ENCODE measurements around the gene LDLRAD4.
A peak's percentile ranks its signal among the peaks of the same experiment; 100 is the strongest.

LDLRAD4 gene

GRCh38 chr18:13546638-13547037 is 328.1 kb downstream of the LDLRAD4 start:
- H3K27ac ChIP-seq, result no peak overlapping the region
- TF ChIP-seq Cebpa-rat (IDR thresholded peaks at IDR 0.05), result no peak
- no peak overlapping the region for H3K4me2 ChIP-seq
- no peaks in the 10 kb centered on the region; the same call in 1 of the 2 replicates for H4K20me1 ChIP-seq
- peaks cover 46% of the 10 kb centered on the region for H3K9me3 ChIP-seq
- peaks cover 50% of the 10 kb centered on the region for H3K4me1 ChIP-seq
- H3K4me3 ChIP-seq, result no peak overlapping the region
- H3K27me3 ChIP-seq, result no peaks in the 10 kb centered on the region
- H3K36me3 ChIP-seq, result peaks cover 84% of the 10 kb centered on the region
- H3K9ac ChIP-seq, result no peak overlapping the region

- H3K27me3 ChIP-seq, result no peaks in the 10 kb centered on the region
- H3K4me1 ChIP-seq, result peaks cover 57% of the 10 kb centered on the region
- no peak overlapping the region for H3K4me2 ChIP-seq
- H3K36me3 ChIP-seq, result peaks cover 78% of the 10 kb centered on the region
- H4K20me1 ChIP-seq, result no peaks in the 10 kb centered on the region
- no peak for TF ChIP-seq Cebpa-rat (IDR thresholded peaks at IDR 0.05)
- peaks cover 46% of the 10 kb centered on the region for H3K9me3 ChIP-seq
- H3K4me3 ChIP-seq, result peak overlapping the region; percentile 42; the same call in 1 of the 2 replicates
- H3K27ac ChIP-seq, result no peak overlapping the region
- H3K9ac ChIP-seq, result no peak overlapping the region
These were observed 328.8 kb downstream of the LDLRAD4 start for GRCh38 chr18:13547347-13547746.

GRCh38 chr18:13548106-13548819 is 329.7 kb downstream of the LDLRAD4 start:
- peak overlapping the region; percentile 79 for H3K4me2 ChIP-seq
- peaks cover 46% of the 10 kb centered on the region for H3K9me3 ChIP-seq
- no peaks in the 10 kb centered on the region for H3K27me3 ChIP-seq
- H4K20me1 ChIP-seq, result no peaks in the 10 kb centered on the region
- H3K36me3 ChIP-seq, result peaks cover 69% of the 10 kb centered on the region
- peak overlapping the region; percentile 42; the same call in 1 of the 2 replicates for H3K4me3 ChIP-seq
- TF ChIP-seq Cebpa-rat (IDR thresholded peaks at IDR 0.05), result no peak
- no peak overlapping the region for H3K9ac ChIP-seq
- H3K27ac ChIP-seq, result peak overlapping the region; percentile 79; the same call in 1 of the 2 replicates
- peaks cover 61% of the 10 kb centered on the region for H3K4me1 ChIP-seq

- Histone ChIP-seq H3K36me3 (peaks cover 59% of the 10 kb centered on the region), H3K4me1 (peaks cover 61% of the 10 kb centered on the region), H3K4me3 (peak overlapping the region; percentile 6; the same call in 1 of the 2 replicates), H4K20me1 (no peaks in the 10 kb centered on the region), H3K9ac (peak overlapping the region; percentile 55), H3K27me3 (no peaks in the 10 kb centered on the region), H3K27ac (peak overlapping the region; percentile 79), H3K9me3 (peaks cover 41% of the 10 kb centered on the region), H3K4me2 (peak overlapping the region; percentile 79)
- 0 out of 2 replicates have a peak, but pooled peaks have one; percentile 15 for TF ChIP-seq Cebpa-rat (IDR thresholded peaks at IDR 0.05)
These were observed 330.7 kb downstream of the LDLRAD4 start for GRCh38 chr18:13548966-13549879.

GRCh38 chr18:13549880-13550232 is 331.3 kb downstream of the LDLRAD4 start:
- H3K9me3 ChIP-seq, result peaks cover 37% of the 10 kb centered on the region
- peak overlapping the region; percentile 79 for H3K27ac ChIP-seq
- peak overlapping the region; percentile 79 for H3K4me2 ChIP-seq
- H4K20me1 ChIP-seq, result no peaks in the 10 kb centered on the region
- H3K4me1 ChIP-seq, result peaks cover 61% of the 10 kb centered on the region
- peaks cover 53% of the 10 kb centered on the region for H3K36me3 ChIP-seq
- TF ChIP-seq Cebpa-rat (IDR thresholded peaks at IDR 0.05), result no peak
- H3K27me3 ChIP-seq, result no peaks in the 10 kb centered on the region
- peak overlapping the region; percentile 55 for H3K9ac ChIP-seq
- H3K4me3 ChIP-seq, result no peak overlapping the region

GRCh38 chr18:13550418-13551304 is 332.1 kb downstream of the LDLRAD4 start:
- H3K27me3 ChIP-seq, result no peaks in the 10 kb centered on the region
- no peak for TF ChIP-seq Cebpa-rat (IDR thresholded peaks at IDR 0.05)
- H3K4me2 ChIP-seq, result peak overlapping the region; percentile 79
- H3K9ac ChIP-seq, result 0 out of 2 replicates have a peak overlapping the region, but pooled peaks have one; percentile 55
- peaks cover 61% of the 10 kb centered on the region for H3K4me1 ChIP-seq
- peak overlapping the region; percentile 79 for H3K27ac ChIP-seq
- H3K9me3 ChIP-seq, result peaks cover 29% of the 10 kb centered on the region
- H3K4me3 ChIP-seq, result no peak overlapping the region
- H4K20me1 ChIP-seq, result no peaks in the 10 kb centered on the region
- H3K36me3 ChIP-seq, result peaks cover 45% of the 10 kb centered on the region

GRCh38 chr18:13551305-13551603 is 332.7 kb downstream of the LDLRAD4 start:
- Histone ChIP-seq H3K9ac (no peak overlapping the region), H3K4me1 (peaks cover 61% of the 10 kb centered on the region), H3K27ac (peak overlapping the region; percentile 79; the same call in 1 of the 2 replicates), H3K36me3 (peaks cover 39% of the 10 kb centered on the region), H3K27me3 (no peaks in the 10 kb centered on the region), H3K4me3 (no peak overlapping the region), H4K20me1 (peaks cover under 1% of the 10 kb centered on the region; the same call in 1 of the 2 replicates), H3K9me3 (peaks cover 23% of the 10 kb centered on the region), H3K4me2 (peak overlapping the region; percentile 79; the same call in 1 of the 2 replicates)
- no peak for TF ChIP-seq Cebpa-rat (IDR thresholded peaks at IDR 0.05)

- Histone ChIP-seq H3K9ac (no peak overlapping the region), H3K36me3 (peaks cover 31% of the 10 kb centered on the region), H3K4me3 (no peak overlapping the region), H3K27me3 (no peaks in the 10 kb centered on the region), H3K27ac (peak overlapping the region; percentile 79; the same call in 1 of the 2 replicates), H3K9me3 (peaks cover 14% of the 10 kb centered on the region), H4K20me1 (peaks cover 9% of the 10 kb centered on the region; the same call in 1 of the 2 replicates), H3K4me1 (peaks cover 63% of the 10 kb centered on the region), H3K4me2 (peak overlapping the region; percentile 15)
- TF ChIP-seq Cebpa-rat (IDR thresholded peaks at IDR 0.05), result no peak
These were observed 333.5 kb downstream of the LDLRAD4 start for GRCh38 chr18:13551841-13552733.

Measured in BLaER1 (cell line).